K562 (cell line): ENCODE data around the gene IFITM2. TPM values are rescaled to one million over a fixed set of nuclear protein-coding genes. Genes with fewer than 3 reads are reported as not detected.
A peak's percentile ranks its signal among the peaks of the same experiment; 100 is the strongest.

ENCODE experiments used
- ATAC-seq: fragments of 200-7000 bp; cut with Tn5 transposase; 3 replicates; pipeline ENCODE4 v1.9.1; 2020; ENCODE audit warnings: moderate library complexity
- BruUV-seq: library from RNA; stranded (reverse); fragments of 400-500 nt; replicated peaks from 2 replicates; lab custom pipeline; 2021; lab: Mats Ljungman, UMichigan
- CTCF ChIA-PET: fragments of 300-600 bp; formaldehyde crosslinking; extraction: SDS; loops from one replicate; lab custom pipeline; 2021; ENCODE audit warnings: low intra/inter-chr PET ratio; lab: Yijun Ruan, JAX
- POLR2A ChIA-PET: fragments of 300-600, 350-650 bp; sonication (Branson Sonifier 250); formaldehyde crosslinking; extraction: SDS; loops from one replicate; lab custom pipeline; 2021; ENCODE audit warnings: antibody characterized with exemption, inconsistent platforms; lab: Yijun Ruan, JAX
- DNase-seq, 4 experiments: peaks; one replicate each; pipeline versions ENCODE4 v3.0.0 to v3.0.0-alpha.2; 2011 to 2018; ENCODE audit warnings: low spot score in 3 of 4, mixed read lengths in 3 of 4; ENCODE audit errors: extremely low read depth in 1 of 4
- FAIRE-seq: peaks from 2 replicates; lab custom pipeline; 2011; peaks lifted over from hg19 to GRCh38; lab: Jason Lieb, UNC
- H2AFZ ChIP-seq: 2 replicates; pipeline ENCODE4 v1.6.0; 2011; ENCODE audit warnings: low read depth, low read length, control low read depth, inconsistent platforms
- H3K27ac ChIP-seq: fragments of 200-600 bp; 3 replicates; pipeline ENCODE4 v1.8.0; 2011; ENCODE audit warnings: low read depth, mild to moderate bottlenecking, control low read depth, inconsistent platforms, low read length, moderate library complexity, mixed read lengths; ENCODE audit errors: extremely low read depth
- H3K27me3 ChIP-seq, 2 experiments: fragments of 300-600 bp in 1 of 2; 2 replicates in 1 of 2; 3 replicates in 1 of 2; pipeline versions ENCODE4 v1.6.0 to v1.8.0; 2011; ENCODE audit warnings: inconsistent platforms in 2 of 2, low read length in 2 of 2, mild to moderate bottlenecking in 1 of 2, mixed read lengths in 1 of 2, moderate library complexity in 1 of 2; ENCODE audit not compliant: control insufficient read depth in 2 of 2, insufficient read depth in 2 of 2
- H3K36me3 ChIP-seq: fragments of 300-600 bp; 3 replicates; pipeline ENCODE4 v1.8.0; 2011; ENCODE audit warnings: mild to moderate bottlenecking, low read length, inconsistent platforms; ENCODE audit not compliant: control insufficient read depth, insufficient read depth
- H3K4me1 ChIP-seq, 2 experiments: fragments of 200-600 bp in 1 of 2; replicated peaks in 1 of 2; 2 replicates in 1 of 2; 3 replicates in 1 of 2; pipeline versions ENCODE4 v1.5.1 to v1.8.0; 2011; ENCODE audit warnings: inconsistent platforms in 2 of 2, low read length in 2 of 2, mild to moderate bottlenecking in 1 of 2, mixed read lengths in 1 of 2, moderate library complexity in 1 of 2; ENCODE audit not compliant: control insufficient read depth in 2 of 2, insufficient read depth in 2 of 2
- H3K4me2 ChIP-seq: 2 replicates; pipeline ENCODE4 v1.6.1; 2011; ENCODE audit warnings: low read length, control low read depth, inconsistent platforms, mixed read lengths; ENCODE audit not compliant: insufficient read depth
- H3K4me3 ChIP-seq: fragments of 200-600 bp; sonication (generic), shearing (Covaris generic); 2 replicates; pipeline ENCODE4 v1.5.1; 2016; ENCODE audit warnings: control low read depth, inconsistent platforms
- H3K79me2 ChIP-seq: fragments of 200-600 bp; 3 replicates; pipeline ENCODE4 v1.8.0; 2011; ENCODE audit warnings: low read length, inconsistent platforms; ENCODE audit not compliant: control insufficient read depth, insufficient read depth
- H3K9ac ChIP-seq, 2 experiments: 2 replicates each; pipeline versions ENCODE4 v1.6.0 to v1.6.1; 2011; ENCODE audit warnings: low read depth in 2 of 2, low read length in 2 of 2, control low read depth in 1 of 2, inconsistent platforms in 1 of 2, mild to moderate bottlenecking in 1 of 2, mixed read lengths in 1 of 2; ENCODE audit not compliant: insufficient read depth in 1 of 2
- H3K9me1 ChIP-seq: one replicate; pipeline ENCODE4 v1.6.0; 2011; ENCODE audit warnings: inconsistent platforms, mild to moderate bottlenecking, low read length, moderate library complexity; ENCODE audit not compliant: control insufficient read depth, insufficient read depth
- H3K9me3 ChIP-seq: replicated peaks from 2 replicates; pipeline ENCODE4 v1.5.1; 2011; ENCODE audit warnings: low read depth, low read length, inconsistent platforms; ENCODE audit not compliant: control insufficient read depth, insufficient read depth
- H4K20me1 ChIP-seq: replicated peaks from 2 replicates; pipeline ENCODE4 v1.6.1; 2011; ENCODE audit warnings: low read length, inconsistent platforms, mixed read lengths; ENCODE audit not compliant: control insufficient read depth, insufficient read depth
- ASH1L ChIP-seq: fragments of 450-650 bp; IDR thresholded peaks from 2 replicates; pipeline ENCODE4 v1.6.1; 2018; ENCODE audit warnings: borderline replicate concordance, mild to moderate bottlenecking, low read depth; ENCODE audit not compliant: partially characterized antibody
- FOXK2 ChIP-seq, 2 experiments: fragments of 450-650 bp; IDR thresholded peaks in 1 of 2; conservative IDR thresholded peaks in 1 of 2; 2 replicates each; pipeline ENCODE4 v1.6.1; 2016; ENCODE audit warnings: low read depth in 2 of 2, mild to moderate bottlenecking in 1 of 2
- GABPB2 ChIP-seq: fragments of 250-450 bp; sonication (Bioruptor Pico); conservative IDR thresholded peaks from 2 replicates; pipeline ENCODE4 v1.5.1; 2021; ENCODE audit warnings: mild to moderate bottlenecking
- RAD51 ChIP-seq: fragments of 450-650 bp; IDR thresholded peaks from 2 replicates; pipeline ENCODE4 v1.7.1; 2016; ENCODE audit warnings: low read depth, mild to moderate bottlenecking, borderline replicate concordance
- TBL1XR1 ChIP-seq, 2 experiments: IDR thresholded peaks; 2 replicates each; pipeline ENCODE4 v1.6.1; 2012; ENCODE audit warnings: improper control_type of control experiment in 2 of 2, low read length in 2 of 2, mild to moderate bottlenecking in 1 of 2
- UBTF ChIP-seq, 2 experiments: IDR thresholded peaks; 2 replicates each; pipeline ENCODE4 v1.6.1; 2012; ENCODE audit warnings: improper control_type of control experiment in 2 of 2, low read depth in 2 of 2, low read length in 2 of 2, borderline replicate concordance in 1 of 2
- ZMIZ1 ChIP-seq, 2 experiments: fragments of 150-350 bp in 1 of 2; IDR thresholded peaks; 2 replicates each; pipeline ENCODE4 v1.6.1; 2012 to 2016; ENCODE audit warnings: low read depth in 2 of 2, low read length in 2 of 2, mild to moderate bottlenecking in 1 of 2, moderate library complexity in 1 of 2
- ZNF584 ChIP-seq: fragments of 200-800 bp; sonication (Bioruptor generic); IDR thresholded peaks from 2 replicates; pipeline ENCODE4 v1.6.1; 2016; ENCODE audit warnings: low read depth, mild to moderate bottlenecking, missing genetic modification characterization, missing compliant biosample characterization
- ZNF589 ChIP-seq: fragments of 200-800 bp; sonication (Bioruptor generic); IDR thresholded peaks from 2 replicates; pipeline ENCODE4 v1.6.1; 2016; ENCODE audit warnings: low read depth, missing genetic modification characterization, missing compliant biosample characterization
- WGBS: fragments of 100-300 bp; shearing (Covaris generic); methylation state at CpG from one replicate; pipeline ENCODE4 v1.1.6; 2016; ENCODE audit warnings: low coverage, mixed read lengths; ENCODE audit not compliant: insufficient coverage; ENCODE audit errors: missing lambda C conversion rate; 5-methylcytosine and 5-hydroxymethylcytosine counted together
- in situ Hi-C: fragments of 300-500 bp; cut with MboI; formaldehyde crosslinking; loops from 4 replicates; pipeline ENCODE4 v1.15.0; 2018; ENCODE audit warnings: inconsistent platforms, mixed read lengths
- intact Hi-C: fragments of 100-400 bp; cut with micrococcal nuclease; formaldehyde crosslinking; loops from 2 replicates; pipeline ENCODE4 v1.14.2; 2022
- polyA plus RNA-seq, 8 experiments: library from polyadenylated mRNA; depleted of rRNA in 4 of 8; stranded (reverse) in 5 of 8; unstranded in 3 of 8; fragments of >200 nt; fragmentation: Nextera tagmentation in 2 of 8; fragmentation: Illumina TruSeq in 1 of 8; extraction: Ambion mirVana in 2 of 8; extraction: Trizol in 1 of 8; gene quantifications; 2 replicates each; pipeline versions ENCODE4 v1.2.1 to v1.2.3, GENCODE V29; 2011 to 2014; ENCODE audit warnings: inconsistent platforms in 1 of 8, missing spikeins in 1 of 8
- total RNA-seq, 7 experiments: library from RNA; depleted of rRNA in 6 of 7; stranded (reverse); fragments of >200 nt in 6 of 7; fragmentation: Illumina TruSeq in 2 of 7; extraction: Trizol in 2 of 7; gene quantifications; 2 replicates each; pipeline versions ENCODE4 v1.2.1 to v1.2.3, GENCODE V29; 2011 to 2021; ENCODE audit warnings: low replicate concordance in 1 of 7

Gene IFITM2
- total and polyA plus RNA-seq, 9 of the 15 experiments (the other 6 are each of a cell fraction or from before 2014, with no cell fraction given) = 52.8 to 4,872 (median 356) TPM

- peaks cover 40 to 64% of the 10 kb centered on the region in 2 experiments for H3K4me1 ChIP-seq
- H3K9ac ChIP-seq = peak overlapping the region; percentile 88 to 99
- peak overlapping the region; percentile 83 for H3K4me2 ChIP-seq
- H3K9me1 ChIP-seq = no peaks in the 10 kb centered on the region
- 3% methylated on average over 19 of the region's 76 CpGs for WGBS
- H3K27me3 ChIP-seq = no peaks in the 10 kb centered on the region; a peak in 1 of 5 replicates
- H3K9me3 ChIP-seq = peaks cover 10% of the 10 kb centered on the region
- FAIRE-seq (no peak), DNase-seq (peak; percentile 87 to 90 (median 90)), ATAC-seq (peak; percentile 67)
- intact Hi-C loops (loop anchor here (2.0 kb wide), 2 partner anchors 39 to 51 kb away; no protein-coding TSS in a partner anchor), in situ Hi-C loops (loop anchor here (5.0 kb wide), 1 partner anchor 104 kb away; no protein-coding TSS in a partner anchor)
- peak overlapping the region; percentile 76 for H2AFZ ChIP-seq
- BruUV-seq = TSS peak; percentile 88
- H3K79me2 ChIP-seq = peaks cover 8% of the 10 kb centered on the region; the same call in 1 of the 3 replicates
- H3K27ac ChIP-seq = peak overlapping the region; percentile 98
- no peaks in the 10 kb centered on the region for H4K20me1 ChIP-seq
- no peaks in the 10 kb centered on the region; the same call in 2 of the 3 replicates for H3K36me3 ChIP-seq
- CTCF ChIA-PET = interaction anchor here (1.0 kb wide), 2 partner anchors 51 to 105 kb away, joined by 3 read pairs; no protein-coding TSS in a partner anchor
- H3K4me3 ChIP-seq = peak overlapping the region; percentile 35
- POLR2A ChIA-PET = interaction anchor here (0.6 to 2.1 kb wide), 14 partner anchors 8 to 149 kb away, joined by 3 to 20 read pairs (median 3); partner anchors contain the start of genes BET1L and RIC8A
- TF ChIP-seq ZNF589 (CRISPR knock-in tag) (peak; percentile 96), ZMIZ1 (IDR thresholded peaks at IDR 0.05; ENCODE audit: low read depth in 2 of 2, low read length in 2 of 2) (no peak), GABPB2 (CRISPR knock-in tag) (no peak), FOXK2 (conservative IDR thresholded peaks at IDR 0.05 in 1 of 2, IDR thresholded peaks at IDR 0.05 in 1 of 2; ENCODE audit: low read depth in 2 of 2) (no peak), UBTF (IDR thresholded peaks at IDR 0.05; ENCODE audit: borderline replicate concordance in 1 of 2, low read depth in 2 of 2, low read length in 2 of 2) (0 out of 4 replicates have a peak, but pooled peaks of 1 of the 2 experiments have one; percentile 12), RAD51 (0 out of 2 replicates have a peak, but pooled peaks have one; percentile 8), TBL1XR1 (IDR thresholded peaks at IDR 0.05; ENCODE audit: low read length in 2 of 2) (no peak; a peak in 1 of 4 replicates), ASH1L (no peak), ZNF584 (peak; percentile 89)
Observed at GRCh38 chr11:355581-356458, 48.2 kb downstream of the IFITM2 start.
